Activated CD4-positive, CD25-positive, alpha-beta regulatory T cell treated with anti-CD3 and anti-CD28 coated beads, Interleukin-2, amount 50 U/mL, for 24 hours (primary cell): ENCODE data around the gene SLX4IP.

Source experiments
- ATAC-seq, 2 donors: fragments of 150-1000 bp; cut with Tn5 transposase; one replicate each; pipeline ENCODE4 v1.10.0; 2021; ENCODE audit warnings: mild to moderate bottlenecking in 1 of 2, moderate library complexity in 1 of 2

The SLX4IP gene

GRCh38 chr20:10523443-10523842 lies 88.3 kb downstream of the SLX4IP start:
- ATAC-seq, result no peak

GRCh38 chr20:10524034-10524476 lies 89.0 kb downstream of the SLX4IP start:
- no peak for ATAC-seq

DNA sequence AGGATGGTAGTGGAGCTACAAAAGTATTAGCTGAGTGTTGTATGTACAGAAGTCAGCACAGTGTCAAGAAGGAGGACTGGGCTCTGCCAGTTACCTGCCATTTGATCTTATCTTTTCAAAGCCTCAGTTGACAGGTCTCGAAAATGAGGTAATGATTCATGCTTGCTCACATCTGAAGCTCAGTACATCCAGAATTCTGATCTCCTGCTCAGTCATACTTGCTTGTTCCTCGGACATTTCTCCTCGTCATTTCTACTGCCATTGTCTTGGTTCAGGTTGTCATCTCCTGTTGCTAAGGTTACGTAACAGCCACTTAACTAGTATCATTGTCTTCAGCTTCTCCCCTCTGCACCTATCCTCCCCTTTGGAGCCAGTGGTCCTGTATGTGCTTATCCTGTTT lies 89.5 kb downstream of the SLX4IP start:
- ATAC-seq, result peak; percentile 73 to 80

- no peak for ATAC-seq
These were observed 92.7 kb downstream of the SLX4IP start for GRCh38 chr20:10527781-10528180.

DNA sequence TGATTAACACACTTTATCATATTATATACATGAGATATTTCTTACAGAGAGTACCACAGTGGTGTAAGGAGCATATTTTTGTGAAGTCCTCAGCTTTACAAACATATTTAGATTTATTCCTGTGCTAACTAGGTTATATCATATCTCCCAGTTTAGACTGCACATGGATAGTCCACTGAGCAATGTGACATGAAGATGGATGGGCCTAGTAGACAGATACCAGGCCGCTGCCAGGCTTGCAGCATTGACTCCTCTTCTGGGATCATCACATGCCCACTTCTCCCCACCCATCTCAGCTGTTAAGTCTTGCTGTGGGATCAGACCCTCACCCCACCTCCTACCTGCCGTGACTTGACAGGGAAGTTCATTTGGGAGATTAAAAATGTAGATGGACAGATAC lies 95.8 kb downstream of the SLX4IP start:
- ATAC-seq, result no peak

DNA sequence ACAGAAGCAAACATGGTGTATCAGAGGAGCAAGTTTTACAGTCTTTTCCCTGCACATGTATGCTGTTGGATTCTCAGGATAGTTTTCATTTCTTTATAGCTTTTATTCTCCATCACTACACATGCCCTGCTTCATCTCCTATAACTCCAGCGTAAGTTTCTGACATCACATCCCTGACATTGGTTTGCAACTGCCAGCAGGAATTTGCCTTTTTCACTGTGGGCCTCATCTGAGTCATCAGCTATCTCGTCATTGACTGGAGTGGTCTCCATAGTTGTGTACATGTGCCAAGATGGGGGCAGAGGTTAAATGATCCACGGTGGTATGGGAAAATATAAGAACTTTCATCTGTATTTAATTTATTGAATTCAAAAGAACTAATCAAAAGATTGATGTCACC lies 96.7 kb downstream of the SLX4IP start:
- no peak for ATAC-seq

GRCh38 chr20:10532361-10532760 lies 97.3 kb downstream of the SLX4IP start:
- ATAC-seq, result no peak

- ATAC-seq, result no peak
These were observed 101.4 kb downstream of the SLX4IP start for GRCh38 chr20:10536531-10536930.

DNA sequence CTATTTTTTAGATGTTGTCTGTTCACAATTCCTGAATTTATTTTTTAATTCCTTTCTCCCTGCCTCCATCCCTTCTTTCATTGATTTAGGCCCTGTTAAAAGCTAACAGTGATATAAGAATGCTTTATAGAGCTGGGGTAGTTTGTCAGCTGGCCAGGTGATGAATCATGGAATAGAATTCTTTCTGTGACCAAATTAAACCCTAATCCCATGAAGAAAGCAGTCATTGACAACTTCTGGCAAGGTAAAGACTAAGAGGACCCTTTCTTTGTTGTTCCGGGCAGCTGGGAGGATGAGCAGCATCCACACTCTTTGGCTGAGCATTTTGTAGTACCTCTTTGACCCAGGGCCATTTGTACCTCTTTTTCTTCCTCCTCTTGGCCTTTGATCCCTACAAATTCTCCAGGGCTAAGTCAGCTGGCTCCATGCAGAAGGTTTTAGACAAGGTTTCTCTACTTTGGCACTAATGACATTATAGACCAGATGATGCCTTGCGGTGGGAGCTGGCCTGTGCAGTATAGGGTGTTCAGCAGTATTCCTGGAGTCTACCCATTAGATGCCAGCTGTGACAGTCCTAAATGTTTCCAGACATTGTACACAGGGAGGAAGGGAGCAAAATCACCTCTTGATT lies 102.9 kb downstream of the SLX4IP start:
- no peak for ATAC-seq

- ATAC-seq, result no peak
These were observed 103.7 kb downstream of the SLX4IP start for GRCh38 chr20:10538768-10539167.

GRCh38 chr20:10539818-10540553 lies 104.9 kb downstream of the SLX4IP start:
- ATAC-seq, result no peak

DNA sequence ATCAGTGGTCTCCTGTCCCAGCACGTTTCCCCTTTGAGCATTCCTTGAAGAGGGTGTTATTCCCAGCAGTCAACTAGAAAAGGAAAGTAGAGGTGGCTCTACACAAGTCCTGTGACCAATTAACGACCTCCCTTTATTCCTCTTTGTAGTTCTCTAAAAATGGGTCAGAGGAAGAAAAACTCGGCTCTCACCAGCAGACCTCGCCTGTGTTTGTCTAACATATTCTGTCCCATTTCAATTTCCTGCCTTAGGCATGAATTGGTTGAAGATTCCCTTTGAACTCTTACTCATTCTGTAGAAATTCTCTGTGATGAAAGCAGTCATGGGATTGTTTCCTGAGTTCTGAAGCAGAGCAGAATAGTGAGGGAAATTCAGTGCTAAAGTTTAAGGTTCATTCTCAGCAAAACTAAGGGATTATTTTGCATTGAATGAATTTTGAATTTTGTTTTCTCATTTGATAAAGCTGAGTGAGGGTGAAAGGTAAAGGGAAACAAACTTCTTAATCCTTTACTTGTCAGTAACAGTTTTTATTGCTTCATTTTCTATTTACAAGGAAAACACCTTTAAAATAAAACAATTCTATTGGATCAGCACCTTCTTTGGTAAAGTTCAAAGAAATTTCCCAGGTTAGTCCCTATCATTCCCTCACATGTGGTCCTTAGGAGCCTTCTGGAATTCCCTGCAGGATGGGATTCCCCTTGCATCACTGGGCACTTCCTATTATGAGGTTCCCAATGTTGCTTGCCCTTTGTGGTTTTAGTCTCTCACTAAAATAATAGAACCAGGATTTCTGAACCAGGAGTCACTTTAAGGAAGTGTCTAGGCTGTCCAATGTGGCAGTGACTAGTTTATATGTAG lies 105.8 kb downstream of the SLX4IP start:
- no peak for ATAC-seq

GRCh38 chr20:10541668-10542411 lies 106.7 kb downstream of the SLX4IP start:
- no peak for ATAC-seq

DNA sequence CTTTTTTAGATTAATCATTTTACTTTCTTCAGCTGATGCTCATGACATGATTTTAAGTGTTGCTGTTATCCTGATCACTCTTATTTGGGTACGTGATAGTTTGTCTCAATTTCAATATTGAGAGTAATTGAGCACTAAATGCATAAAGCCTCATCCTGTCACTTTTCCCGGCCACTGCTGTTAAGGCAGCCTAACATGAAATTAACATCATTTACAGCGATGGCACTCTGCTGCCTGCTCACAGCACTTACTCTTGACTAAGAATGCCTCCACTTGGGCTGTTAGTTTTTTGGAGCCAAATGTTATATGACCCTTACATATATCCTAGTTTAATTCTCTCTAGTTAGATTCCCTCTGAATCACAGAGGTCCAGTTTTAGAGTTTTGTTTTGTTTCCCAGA lies 107.3 kb downstream of the SLX4IP start:
- no peak for ATAC-seq

DNA sequence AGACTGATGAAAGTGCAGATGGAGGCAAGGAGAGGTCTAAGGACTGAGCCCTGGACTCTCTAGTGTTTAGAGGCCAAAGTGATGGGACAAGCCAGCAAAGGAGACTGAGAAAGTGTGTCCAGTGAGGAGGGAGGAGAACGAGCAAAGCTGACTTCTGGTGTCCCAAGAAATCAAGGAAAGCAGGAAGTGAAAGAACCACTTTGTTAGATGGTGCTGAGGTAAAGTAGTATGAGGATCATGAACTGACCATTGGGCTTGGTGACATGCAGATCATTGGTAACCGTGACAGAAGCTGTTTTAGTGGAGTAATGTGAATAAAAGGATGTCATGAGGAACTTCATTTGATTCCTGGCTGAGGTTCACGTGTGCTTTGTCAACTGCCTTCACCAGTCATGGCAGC lies 108.4 kb downstream of the SLX4IP start:
- no peak for ATAC-seq

DNA sequence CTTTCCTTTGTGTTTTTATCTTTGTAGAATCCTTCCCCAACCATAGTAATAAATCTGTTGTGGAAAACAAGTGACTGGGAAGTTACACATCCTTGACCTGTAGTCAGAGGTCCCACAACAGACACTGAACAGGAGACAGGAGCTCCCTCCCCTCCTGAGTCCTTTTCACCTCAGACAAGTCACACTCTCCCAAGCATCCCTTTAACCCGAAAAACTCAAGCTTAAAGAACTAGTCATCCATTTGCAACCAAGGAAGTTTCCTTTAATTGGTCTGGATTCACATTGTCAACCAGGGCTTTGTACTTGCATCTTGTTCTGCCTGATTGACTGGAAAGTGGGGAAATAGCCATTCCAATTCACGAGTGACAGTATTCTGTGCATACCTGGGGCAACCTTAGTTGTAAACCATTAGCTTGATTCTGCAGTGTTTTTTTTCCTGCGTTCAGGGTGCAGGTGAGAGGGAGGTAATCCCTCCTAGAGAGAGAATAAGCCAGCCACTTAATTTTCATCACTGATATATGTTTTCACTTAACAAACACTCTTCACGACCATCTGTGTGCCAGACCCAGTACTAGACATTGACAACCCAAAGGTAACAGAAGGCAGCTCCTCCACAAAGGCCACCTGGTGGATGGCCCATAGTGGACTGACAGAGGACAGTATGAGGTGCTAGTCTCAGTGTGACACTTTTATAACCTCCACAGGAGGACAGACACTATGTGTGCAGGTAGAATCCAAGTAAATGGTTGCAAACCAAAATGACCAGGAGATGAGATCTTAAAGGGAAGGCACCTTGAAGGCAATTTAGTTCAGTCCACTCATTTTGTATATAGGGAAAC lies 112.4 kb downstream of the SLX4IP start:
- ATAC-seq, result no peak

DNA sequence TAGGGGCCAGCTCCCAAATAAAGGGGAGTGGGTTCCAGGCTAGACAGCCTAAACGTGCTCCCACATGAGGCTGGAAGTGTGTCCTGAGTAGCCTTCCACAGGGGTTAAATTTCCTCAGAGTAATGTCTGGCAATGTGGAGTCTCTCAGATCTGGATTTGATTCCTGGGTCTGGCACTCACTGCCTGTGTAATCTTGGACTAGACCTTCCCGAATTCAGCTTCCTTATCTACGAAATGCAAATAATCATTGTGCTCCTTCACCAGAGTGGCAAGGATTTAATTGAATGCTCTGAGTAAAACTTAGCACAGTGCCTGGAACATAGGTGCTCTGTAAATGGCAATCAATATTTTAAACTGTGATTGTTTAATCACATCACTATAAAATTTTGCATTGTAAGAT lies 114.4 kb downstream of the SLX4IP start:
- no peak for ATAC-seq

GRCh38 chr20:10550204-10551118 lies 115.4 kb downstream of the SLX4IP start:
- ATAC-seq, result peak in 1 of 2 donors; percentile 17

GRCh38 chr20:10551732-10552724 lies 116.9 kb downstream of the SLX4IP start:
- ATAC-seq, result no peak
